ENCODE data around the gene LYL1.

The LYL1 gene

GRCh38 chr19:13071444-13072187, 31.0 kb downstream of the LYL1 start:
- DNase-seq, result no peak

- no peak for DNase-seq
Observed at GRCh38 chr19:13070425-13071140, 32.1 kb downstream of the LYL1 start.

- DNase-seq, result no peak
Observed at GRCh38 chr19:13069415-13070359, 33.0 kb downstream of the LYL1 start.

GRCh38 chr19:13068085-13068846, 34.4 kb downstream of the LYL1 start:
- no peak for DNase-seq

GRCh38 chr19:13066933-13067807, 35.5 kb downstream of the LYL1 start:
- no peak for DNase-seq

GRCh38 chr19:13066226-13066625, 36.4 kb downstream of the LYL1 start:
- DNase-seq, result no peak

GRCh38 chr19:13064092-13064489, 38.6 kb downstream of the LYL1 start:
- no peak for DNase-seq

GRCh38 chr19:13063461-13064091, 39.1 kb downstream of the LYL1 start:
- DNase-seq, result no peak

GRCh38 chr19:13062317-13062716, 40.3 kb downstream of the LYL1 start:
- DNase-seq, result no peak

GRCh38 chr19:13060964-13061927, 41.4 kb downstream of the LYL1 start:
- DNase-seq, result peak; percentile 92

GRCh38 chr19:13060233-13060963, 42.3 kb downstream of the LYL1 start:
- DNase-seq, result no peak

- no peak for DNase-seq
Observed at GRCh38 chr19:13058951-13059660, 43.6 kb downstream of the LYL1 start.

GRCh38 chr19:13057744-13058143, 44.9 kb downstream of the LYL1 start:
- DNase-seq, result no peak

GRCh38 chr19:13057147-13057572, 45.5 kb downstream of the LYL1 start:
- DNase-seq, result no peak

- DNase-seq, result no peak
Observed at GRCh38 chr19:13056052-13056660, 46.5 kb downstream of the LYL1 start.

- no peak for DNase-seq
Observed at GRCh38 chr19:13055213-13056051, 47.2 kb downstream of the LYL1 start.
